ENCODE measurements around the gene BNC2.

The BNC2 gene

GRCh38 chr9:16384993-16385392, 485.5 kb downstream of the BNC2 start:
- Histone ChIP-seq H4K20me1 (ENCODE audit: insufficient read depth, low read length) (no peaks in the 10 kb centered on the region), H3K4me3 (ENCODE audit: low read depth, low read length, poor library complexity, severe bottlenecking) (no peak overlapping the region), H3K4me1 (ENCODE audit: insufficient read depth, low read length, severe bottlenecking) (no peaks in the 10 kb centered on the region), H3K27ac (ENCODE audit: low read depth, low read length, poor library complexity, severe bottlenecking) (no peak overlapping the region), H3F3A (ENCODE audit: insufficient read depth, low read length) (no peaks in the 10 kb centered on the region), H3K27me3 (ENCODE audit: insufficient read depth, low read length) (no peaks in the 10 kb centered on the region), H3K79me2 (ENCODE audit: insufficient read depth, low read length) (no peaks in the 10 kb centered on the region), H3K9me2 (ENCODE audit: low read depth, low read length) (no peaks in the 10 kb centered on the region), H2AFZ (ENCODE audit: low read length) (no peak overlapping the region), H3K9me3 (ENCODE audit: low read length) (0 out of 2 replicates have a peak, but pooled peaks cover 2% of the 10 kb centered on the region), H3K9ac (ENCODE audit: low read length) (no peak overlapping the region), H3K4me2 (ENCODE audit: low read length) (no peak overlapping the region), H3K36me3 (ENCODE audit: insufficient read depth, low read length) (no peaks in the 10 kb centered on the region)
- TF ChIP-seq CTCF (IDR thresholded peaks at IDR 0.05; ENCODE audit: low read length) (no peak), EZH2 (IDR thresholded peaks at IDR 0.05; ENCODE audit: borderline replicate concordance, low read length) (no peak)

GRCh38 chr9:16377311-16377710, 493.2 kb downstream of the BNC2 start:
- H3K36me3 ChIP-seq (ENCODE audit: insufficient read depth, low read length): no peaks in the 10 kb centered on the region
- no peak overlapping the region for H3K9ac ChIP-seq (ENCODE audit: low read length)
- H3F3A ChIP-seq (ENCODE audit: insufficient read depth, low read length): no peaks in the 10 kb centered on the region
- no peaks in the 10 kb centered on the region for H3K9me3 ChIP-seq (ENCODE audit: low read length)
- no peaks in the 10 kb centered on the region for H3K27me3 ChIP-seq (ENCODE audit: insufficient read depth, low read length)
- no peaks in the 10 kb centered on the region for H4K20me1 ChIP-seq (ENCODE audit: insufficient read depth, low read length)
- no peaks in the 10 kb centered on the region for H3K9me2 ChIP-seq (ENCODE audit: low read depth, low read length)
- H3K79me2 ChIP-seq (ENCODE audit: insufficient read depth, low read length): no peaks in the 10 kb centered on the region
- TF ChIP-seq CTCF (IDR thresholded peaks at IDR 0.05; ENCODE audit: low read length) (no peak), EZH2 (IDR thresholded peaks at IDR 0.05; ENCODE audit: borderline replicate concordance, low read length) (no peak)
- no peak overlapping the region for H2AFZ ChIP-seq (ENCODE audit: low read length)
- no peak overlapping the region for H3K27ac ChIP-seq (ENCODE audit: low read depth, low read length, poor library complexity, severe bottlenecking)
- H3K4me2 ChIP-seq (ENCODE audit: low read length): no peak overlapping the region
- no peaks in the 10 kb centered on the region for H3K4me1 ChIP-seq (ENCODE audit: insufficient read depth, low read length, severe bottlenecking)
- no peak overlapping the region for H3K4me3 ChIP-seq (ENCODE audit: low read depth, low read length, poor library complexity, severe bottlenecking)

GRCh38 chr9:16371306-16371705, 499.2 kb downstream of the BNC2 start:
- no peak overlapping the region for H3K9ac ChIP-seq (ENCODE audit: low read length)
- no peaks in the 10 kb centered on the region for H3K9me2 ChIP-seq (ENCODE audit: low read depth, low read length)
- H3K9me3 ChIP-seq (ENCODE audit: low read length): no peaks in the 10 kb centered on the region
- H3K79me2 ChIP-seq (ENCODE audit: insufficient read depth, low read length): no peaks in the 10 kb centered on the region
- H4K20me1 ChIP-seq (ENCODE audit: insufficient read depth, low read length): no peaks in the 10 kb centered on the region
- TF ChIP-seq CTCF (IDR thresholded peaks at IDR 0.05; ENCODE audit: low read length) (no peak), EZH2 (IDR thresholded peaks at IDR 0.05; ENCODE audit: borderline replicate concordance, low read length) (no peak)
- no peaks in the 10 kb centered on the region for H3K4me1 ChIP-seq (ENCODE audit: insufficient read depth, low read length, severe bottlenecking)
- no peaks in the 10 kb centered on the region for H3F3A ChIP-seq (ENCODE audit: insufficient read depth, low read length)
- H2AFZ ChIP-seq (ENCODE audit: low read length): no peak overlapping the region
- no peak overlapping the region for H3K4me2 ChIP-seq (ENCODE audit: low read length)
- no peaks in the 10 kb centered on the region for H3K36me3 ChIP-seq (ENCODE audit: insufficient read depth, low read length)
- no peak overlapping the region for H3K27ac ChIP-seq (ENCODE audit: low read depth, low read length, poor library complexity, severe bottlenecking)
- H3K4me3 ChIP-seq (ENCODE audit: low read depth, low read length, poor library complexity, severe bottlenecking): no peak overlapping the region
- no peaks in the 10 kb centered on the region; the same call in 1 of the 2 replicates for H3K27me3 ChIP-seq (ENCODE audit: insufficient read depth, low read length)
